Nephron (organoid): Measurements from ENCODE around the gene RRP9.
A peak's percentile ranks its signal among the peaks of the same experiment; 100 is the strongest.

Source experiments
- H3K27ac Mint-ChIP-seq, 3 experiments: 2 replicates each; pipeline ENCODE4 v1.8.0; 2020; ENCODE audit warnings: mixed read lengths in 3 of 3, mild to moderate bottlenecking in 2 of 3, moderate library complexity in 1 of 3
- H3K27me3 Mint-ChIP-seq: 2 replicates; pipeline ENCODE4 v1.8.0; 2021; ENCODE audit warnings: low read depth, mild to moderate bottlenecking, moderate library complexity, mixed read lengths
- H3K36me3 Mint-ChIP-seq: 2 replicates; pipeline ENCODE4 v1.8.0; 2020; ENCODE audit warnings: low read depth, mixed read lengths
- H3K4me1 Mint-ChIP-seq: 2 replicates; pipeline ENCODE4 v1.8.0; 2020; ENCODE audit warnings: mixed read lengths
- H3K4me3 Mint-ChIP-seq, 3 experiments: 2 replicates each; pipeline ENCODE4 v1.8.0; 2020; ENCODE audit warnings: mild to moderate bottlenecking in 3 of 3, mixed read lengths in 3 of 3, moderate library complexity in 2 of 3
- H3K9me3 Mint-ChIP-seq: 2 replicates; pipeline ENCODE4 v1.8.0; 2020; ENCODE audit warnings: mixed read lengths
- CTCF ChIP-seq, 3 experiments: fragments of 200-600 bp; sonication (generic); IDR thresholded peaks; one replicate each; pipeline ENCODE4 v1.5.0; 2021; ENCODE audit warnings: antibody characterized with exemption in 3 of 3; ENCODE audit not compliant: unreplicated experiment in 3 of 3

The RRP9 gene

GRCh38 chr3:51948016-51948580, 6.4 kb upstream of the RRP9 start:
- Mint-ChIP-seq H3K27me3 (peaks cover 4% of the 10 kb centered on the region), H3K27ac (peak overlapping the region in 2 of 3 experiments; percentile 62 to 72), H3K36me3 (no peaks in the 10 kb centered on the region), H3K9me3 (no peaks in the 10 kb centered on the region), H3K4me3 (no peak overlapping the region), H3K4me1 (peaks cover 3% of the 10 kb centered on the region)
- TF ChIP-seq CTCF (IDR thresholded peaks at IDR 0.05; ENCODE audit: unreplicated experiment in 3 of 3), result no peak

- H3K27me3 Mint-ChIP-seq, result peaks cover 3% of the 10 kb centered on the region
- no peaks in the 10 kb centered on the region for H3K4me1 Mint-ChIP-seq
- TF ChIP-seq CTCF (IDR thresholded peaks at IDR 0.05; ENCODE audit: unreplicated experiment in 3 of 3), result no peak
- peak overlapping the region in 1 of 3 experiments; percentile 62 for H3K27ac Mint-ChIP-seq
- no peaks in the 10 kb centered on the region for H3K9me3 Mint-ChIP-seq
- H3K4me3 Mint-ChIP-seq, result no peak overlapping the region
- no peaks in the 10 kb centered on the region for H3K36me3 Mint-ChIP-seq
Observed at GRCh38 chr3:51947215-51947900, 5.7 kb upstream of the RRP9 start.

- Mint-ChIP-seq H3K27ac (no peak overlapping the region), H3K4me3 (no peak overlapping the region), H3K27me3 (no peaks in the 10 kb centered on the region), H3K36me3 (no peaks in the 10 kb centered on the region), H3K9me3 (no peaks in the 10 kb centered on the region), H3K4me1 (peaks cover 5% of the 10 kb centered on the region)
- TF ChIP-seq CTCF (IDR thresholded peaks at IDR 0.05; ENCODE audit: unreplicated experiment in 3 of 3), result no peak
Observed at GRCh38 chr3:51946796-51947195, 5.1 kb upstream of the RRP9 start.

- H3K36me3 Mint-ChIP-seq, result no peaks in the 10 kb centered on the region
- H3K4me1 Mint-ChIP-seq, result peaks cover 10% of the 10 kb centered on the region
- peak overlapping the region in 2 of 3 experiments; percentile 35 to 48 for H3K27ac Mint-ChIP-seq
- H3K27me3 Mint-ChIP-seq, result no peaks in the 10 kb centered on the region
- H3K4me3 Mint-ChIP-seq, result no peak overlapping the region
- no peak for TF ChIP-seq CTCF (IDR thresholded peaks at IDR 0.05; ENCODE audit: unreplicated experiment in 3 of 3)
- H3K9me3 Mint-ChIP-seq, result no peaks in the 10 kb centered on the region
Observed at GRCh38 chr3:51945926-51946705, 4.4 kb upstream of the RRP9 start.

GRCh38 chr3:51945031-51945840, 3.5 kb upstream of the RRP9 start:
- Mint-ChIP-seq H3K9me3 (no peaks in the 10 kb centered on the region), H3K27ac (peak overlapping the region in 1 of 3 experiments; percentile 48), H3K36me3 (peaks cover 4% of the 10 kb centered on the region), H3K4me1 (peaks cover 19% of the 10 kb centered on the region), H3K4me3 (no peak overlapping the region), H3K27me3 (no peaks in the 10 kb centered on the region)
- no peak for TF ChIP-seq CTCF (IDR thresholded peaks at IDR 0.05; ENCODE audit: unreplicated experiment in 3 of 3)
